Spleen (tissue), 11 donors: ENCODE data around the gene PXMP4. TPM values are rescaled to one million over a fixed set of nuclear protein-coding genes. Genes with fewer than 3 reads are reported as not detected.
A peak's percentile ranks its signal among the peaks of the same experiment; 100 is the strongest.

ENCODE experiments used
- DNase-seq: peaks from one replicate; pipeline ENCODE4 v3.0.0-alpha.2; 2020
- H3K27ac ChIP-seq, 8 donors: fragments of 200-600 bp; sonication (generic) in 7 of 8; 1 replicate in 4 of 8; 2 replicates in 4 of 8; pipeline versions ENCODE4 v1.5.0 to v1.8.0; 2016 to 2021; ENCODE audit warnings: inconsistent platforms in 4 of 8, mild to moderate bottlenecking in 4 of 8, moderate library complexity in 1 of 8
- H3K27me3 ChIP-seq, 7 donors: fragments of 200-600 bp; sonication (generic) in 6 of 7; replicated peaks in 1 of 7; 1 replicate in 4 of 7; 2 replicates in 3 of 7; pipeline versions ENCODE4 v1.5.0 to v1.8.0; 2016 to 2021; ENCODE audit warnings: inconsistent platforms in 3 of 7, mild to moderate bottlenecking in 1 of 7
- H3K36me3 ChIP-seq, 6 donors: fragments of 200-600 bp; sonication (generic) in 5 of 6; 1 replicate in 4 of 6; 2 replicates in 2 of 6; pipeline versions ENCODE4 v1.5.0 to v1.8.0; 2016 to 2021; ENCODE audit warnings: inconsistent platforms in 2 of 6
- H3K4me1 ChIP-seq, 6 donors: fragments of 200-600 bp; sonication (generic) in 5 of 6; 1 replicate in 3 of 6; 2 replicates in 3 of 6; pipeline versions ENCODE4 v1.5.0 to v1.8.0; 2016 to 2021; ENCODE audit warnings: inconsistent platforms in 3 of 6
- H3K4me3 ChIP-seq, 8 donors: fragments of 200-600 bp; sonication (generic) in 7 of 8; 1 replicate in 4 of 8; 2 replicates in 4 of 8; pipeline versions ENCODE4 v1.5.0 to v1.8.0; 2016 to 2021; ENCODE audit warnings: inconsistent platforms in 4 of 8, mild to moderate bottlenecking in 4 of 8, moderate library complexity in 2 of 8
- H3K9me3 ChIP-seq, 8 donors: fragments of 200-600 bp; sonication (generic) in 7 of 8; 1 replicate in 4 of 8; 2 replicates in 4 of 8; pipeline versions ENCODE4 v1.5.0 to v1.8.0; 2016 to 2021; ENCODE audit warnings: inconsistent platforms in 4 of 8
- POLR2A ChIP-seq, 3 donors: fragments of 450-650 bp; IDR thresholded peaks; one replicate each; pipeline ENCODE4 v1.5.1; 2017; ENCODE audit warnings: antibody characterized with exemption in 3 of 3, mild to moderate bottlenecking in 1 of 3
- POLR2AphosphoS5 ChIP-seq, 3 donors: sonication (generic); formaldehyde crosslinking; IDR thresholded peaks; one replicate each; pipeline ENCODE4 v1.5.1; 2017; ENCODE audit warnings: antibody characterized with exemption in 3 of 3
- WGBS, 5 donors: extraction: QIAGEN DNeasy Blood & Tissue Kit in 3 of 5; methylation state at CpG; one replicate each; pipeline versions ENCODE4 v1.1.5 to v1.1.7; 2013 to 2018; 5-methylcytosine and 5-hydroxymethylcytosine counted together
- intact Hi-C: fragments of 100-400 bp; cut with DNase I; formaldehyde crosslinking; loops from one replicate; pipeline ENCODE4 v1.15.0; 2023; ENCODE audit warnings: low total_unique reads
- polyA plus RNA-seq, 3 donors: library from polyadenylated mRNA; stranded (reverse); fragments of 200-250 nt; gene quantifications; one replicate each; pipeline ENCODE4 v1.2.1, GENCODE V29; 2013
- total RNA-seq, 7 donors: library from RNA; depleted of rRNA in 3 of 7; stranded (reverse); fragments of >200 nt in 3 of 7; fragmentation: NEBNext Ultra II Directional in 4 of 7; extraction: Animal tissue kit (Norgen Biotek cat#: 25700) in 4 of 7; gene quantifications; one replicate each; pipeline versions ENCODE4 v1.1.0 to v1.2.1, GENCODE V29; 2016 to 2021
- TF ChIP-seq, protein P1 (sequence below), 11 experiments: fragments of 200-600 bp in 7 of 11; fragments of 450-650 bp in 4 of 11; sonication (generic) in 4 of 11; IDR thresholded peaks in 8 of 11; conservative IDR thresholded peaks in 3 of 11; 1 replicate in 7 of 11; 2 replicates in 4 of 11; pipeline versions ENCODE4 v1.4.0 to v1.8.0; 2016 to 2021; ENCODE audit warnings: antibody characterized with exemption in 11 of 11, inconsistent platforms in 4 of 11, mild to moderate bottlenecking in 1 of 11
- donor health status: healthy with polysubstance abuse.
- donor health status: DM: no; HTN: no; CAD: no; lungs with moderate emphysema.
- donor health status: DM: no; HTN: no; CAD: no.
- donor health status: Bipolar disorder and iron deficiency.
- donor health status: healthy.
- donor health status: DM: no; HTN: no; CAD: no.
- donor health status: DM: yes; HTN: yes; CAD: no.

Gene PXMP4
- total and polyA plus RNA-seq, 10 donors, result 2.1 to 14.4 (median 6.9) TPM

DNA sequence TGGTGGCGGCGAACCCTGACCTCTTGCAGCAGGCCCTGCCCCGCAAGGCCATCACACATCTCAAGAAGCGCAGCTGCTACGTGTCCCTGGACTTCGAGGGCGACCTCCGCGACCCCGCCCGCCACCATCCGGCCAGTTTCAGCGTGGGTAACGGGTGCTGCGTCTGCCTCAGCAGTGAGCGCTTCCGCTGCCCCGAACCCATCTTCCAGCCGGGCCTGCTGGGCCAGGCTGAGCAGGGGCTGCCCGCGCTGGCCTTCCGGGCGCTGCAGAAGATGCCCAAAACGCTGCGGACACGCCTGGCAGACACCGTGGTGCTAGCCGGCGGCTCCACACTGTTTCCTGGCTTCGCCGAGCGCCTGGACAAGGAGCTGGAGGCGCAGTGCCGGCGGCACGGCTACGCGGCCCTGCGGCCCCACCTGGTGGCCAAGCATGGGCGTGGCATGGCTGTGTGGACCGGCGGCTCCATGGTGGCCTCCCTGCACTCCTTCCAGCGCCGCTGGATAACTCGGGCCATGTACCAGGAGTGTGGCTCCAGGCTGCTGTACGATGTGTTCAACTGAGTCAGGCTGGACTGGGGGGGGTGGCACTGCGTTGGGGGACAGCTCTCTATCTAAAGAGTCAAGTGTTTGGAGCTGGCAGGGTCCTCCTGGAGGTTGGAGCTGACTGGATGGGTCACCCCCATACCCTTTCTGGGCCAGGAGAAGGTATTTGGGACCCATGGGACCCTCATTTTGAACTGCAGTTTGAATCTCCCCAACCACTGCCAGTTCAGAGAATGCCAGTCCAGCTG lies 52.2 kb downstream of the PXMP4 start:
- 2 to 44% (median 12%) methylated on average over 11 to 47 of the region's 47 CpGs for WGBS, 5 donors
- peak overlapping the region; percentile 59 to 89 (median 76) for H3K4me3 ChIP-seq
- H3K4me1 ChIP-seq, result peaks cover 5 to 70% (median 48%) of the 10 kb centered on the region in 6 donors
- TF ChIP-seq POLR2A (IDR thresholded peaks at IDR 0.05) (no peak), POLR2AphosphoS5 (IDR thresholded peaks at IDR 0.05) (peak; percentile 65 to 82 (median 71))
- TF ChIP-seq, protein P1, sequence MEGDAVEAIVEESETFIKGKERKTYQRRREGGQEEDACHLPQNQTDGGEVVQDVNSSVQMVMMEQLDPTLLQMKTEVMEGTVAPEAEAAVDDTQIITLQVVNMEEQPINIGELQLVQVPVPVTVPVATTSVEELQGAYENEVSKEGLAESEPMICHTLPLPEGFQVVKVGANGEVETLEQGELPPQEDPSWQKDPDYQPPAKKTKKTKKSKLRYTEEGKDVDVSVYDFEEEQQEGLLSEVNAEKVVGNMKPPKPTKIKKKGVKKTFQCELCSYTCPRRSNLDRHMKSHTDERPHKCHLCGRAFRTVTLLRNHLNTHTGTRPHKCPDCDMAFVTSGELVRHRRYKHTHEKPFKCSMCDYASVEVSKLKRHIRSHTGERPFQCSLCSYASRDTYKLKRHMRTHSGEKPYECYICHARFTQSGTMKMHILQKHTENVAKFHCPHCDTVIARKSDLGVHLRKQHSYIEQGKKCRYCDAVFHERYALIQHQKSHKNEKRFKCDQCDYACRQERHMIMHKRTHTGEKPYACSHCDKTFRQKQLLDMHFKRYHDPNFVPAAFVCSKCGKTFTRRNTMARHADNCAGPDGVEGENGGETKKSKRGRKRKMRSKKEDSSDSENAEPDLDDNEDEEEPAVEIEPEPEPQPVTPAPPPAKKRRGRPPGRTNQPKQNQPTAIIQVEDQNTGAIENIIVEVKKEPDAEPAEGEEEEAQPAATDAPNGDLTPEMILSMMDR (IDR thresholded peaks at IDR 0.05 in 8 of 11, conservative IDR thresholded peaks at IDR 0.05 in 3 of 11), result peak; percentile 90 to 98 (median 96)
- H3K36me3 ChIP-seq, result peaks cover 0 to 33% (median 0%) of the 10 kb centered on the region in 6 donors
- no peaks in the 10 kb centered on the region for H3K27me3 ChIP-seq
- intact Hi-C loops, result no loop called here
- peak overlapping the region; percentile 80 to 94 (median 88) for H3K27ac ChIP-seq
- DNase-seq, result peak; percentile 98
- no peaks in the 10 kb centered on the region for H3K9me3 ChIP-seq

DNA sequence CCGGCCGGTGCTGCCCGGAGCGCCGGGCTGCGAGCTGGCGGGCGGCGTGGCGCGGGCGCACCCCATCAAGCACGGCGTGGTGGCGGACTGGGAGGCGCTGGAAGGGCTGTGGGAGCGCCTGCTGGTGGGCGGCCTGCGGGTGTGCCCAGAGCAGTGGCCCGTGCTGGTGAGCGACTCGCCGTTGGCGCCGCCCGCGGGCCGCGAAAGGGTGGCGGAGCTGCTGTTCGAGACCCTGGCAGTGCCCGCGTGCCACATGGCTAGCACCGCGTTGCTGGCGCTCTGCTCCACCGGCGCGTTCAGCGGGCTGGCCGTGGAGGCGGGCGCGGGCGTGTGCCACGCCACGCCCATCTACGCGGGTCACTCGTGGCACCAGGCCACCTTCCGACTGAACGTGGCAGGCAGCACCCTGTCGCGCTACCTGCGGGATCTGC lies 52.9 kb downstream of the PXMP4 start:
- no peaks in the 10 kb centered on the region for H3K27me3 ChIP-seq
- peak overlapping the region; percentile 80 to 94 (median 88) for H3K27ac ChIP-seq
- peaks cover 5 to 70% (median 46%) of the 10 kb centered on the region in 6 donors for H3K4me1 ChIP-seq
- intact Hi-C loops, result no loop called here
- peaks cover 0 to 33% (median 0%) of the 10 kb centered on the region in 6 donors for H3K36me3 ChIP-seq
- DNase-seq, result peak; percentile 92
- peak overlapping the region; percentile 59 to 89 (median 76) for H3K4me3 ChIP-seq
- no peaks in the 10 kb centered on the region for H3K9me3 ChIP-seq
- TF ChIP-seq POLR2A (IDR thresholded peaks at IDR 0.05), result no peak
- TF ChIP-seq, protein P1 (IDR thresholded peaks at IDR 0.05 in 8 of 11, conservative IDR thresholded peaks at IDR 0.05 in 3 of 11), result no peak
- no peak for TF ChIP-seq POLR2AphosphoS5 (IDR thresholded peaks at IDR 0.05)
- 1 to 69% (median 6%) methylated on average over 17 to 55 of the region's 55 CpGs for WGBS, 5 donors

- peak; percentile 87 to 92 (median 88) for TF ChIP-seq POLR2AphosphoS5 (IDR thresholded peaks at IDR 0.05)
- peak in 1 of 3 donors; percentile 88 for TF ChIP-seq POLR2A (IDR thresholded peaks at IDR 0.05)
- TF ChIP-seq, protein P1 (IDR thresholded peaks at IDR 0.05 in 8 of 11, conservative IDR thresholded peaks at IDR 0.05 in 3 of 11), result peak in 8 of 11 experiments; percentile 21 to 45 (median 36)
- intact Hi-C loops, result no loop called here
- DNase-seq, result peak; percentile 97
- Histone ChIP-seq H3K36me3 (peaks cover 0 to 31% (median 0%) of the 10 kb centered on the region in 6 donors), H3K27me3 (no peaks in the 10 kb centered on the region), H3K4me3 (peak within 1 kb of the TSS; percentile 59 to 89 (median 76)), H3K9me3 (no peaks in the 10 kb centered on the region), H3K27ac (peak within 1 kb of the TSS; percentile 80 to 94 (median 88)), H3K4me1 (peaks cover 5 to 67% (median 45%) of the 10 kb centered on the region in 6 donors)
- 2 to 19% (median 2%) methylated on average over 31 to 50 of the region's 50 CpGs for WGBS, 5 donors
These were observed 53.5 kb downstream of the PXMP4 start, which contains the start of gene ACTL10 for GRCh38 chr20:33666293-33667244. TSS of gene ACTL10 (plus strand) at chr20:33666943. CDS start at chr20:33667498, 555 bp downstream.
